CD4-positive, alpha-beta T cell (primary cell): ENCODE data around the gene PPOX. TPM values are rescaled to one million over a fixed set of nuclear protein-coding genes. Genes with fewer than 3 reads are reported as not detected.

ENCODE experiments used
- ATAC-seq: fragments of 200-7000 bp; cut with Tn5 transposase; one replicate; pipeline ENCODE4 v1.10.0; 2022; ENCODE audit warnings: mild to moderate bottlenecking; ENCODE audit not compliant: poor library complexity
- CTCF ChIA-PET: fragments of 350-600 bp; sonication (Branson Sonifier 250); formaldehyde crosslinking; loops from one replicate; lab custom pipeline; 2021; ENCODE audit warnings: antibody characterized with exemption, inconsistent platforms; lab: Charles Lee
- POLR2A ChIA-PET: fragments of 350-600 bp; sonication (Branson Sonifier 250); formaldehyde crosslinking; loops from one replicate; lab custom pipeline; 2021; ENCODE audit warnings: antibody characterized with exemption, inconsistent platforms; lab: Charles Lee
- DNase-seq, 14 experiments: peaks; one replicate each; pipeline ENCODE4 v3.0.0-alpha.2; 2013 to 2020; ENCODE audit warnings: mixed read lengths in 2 of 14
- H3K27ac ChIP-seq, 2 donors: one replicate each; pipeline versions ENCODE4 v1.5.1 to v1.7.0; 2013; ENCODE audit warnings: low read length in 2 of 2, low read depth in 1 of 2, mild to moderate bottlenecking in 1 of 2
- H3K27me3 ChIP-seq, 2 experiments: 1 replicate in 1 of 2; 2 replicates in 1 of 2; pipeline versions ENCODE4 v1.6.1 to v1.7.0; 2013; ENCODE audit warnings: low read length in 2 of 2, control low read depth in 1 of 2, mild to moderate bottlenecking in 1 of 2, moderate library complexity in 1 of 2; ENCODE audit not compliant: insufficient read depth in 2 of 2, control insufficient read depth in 1 of 2
- H3K36me3 ChIP-seq: one replicate; pipeline ENCODE4 v1.6.1; 2013; ENCODE audit warnings: low read length, control low read depth; ENCODE audit not compliant: insufficient read depth
- H3K4me1 ChIP-seq: one replicate; pipeline ENCODE4 v1.6.1; 2013; ENCODE audit warnings: low read length, control low read depth; ENCODE audit not compliant: insufficient read depth
- H3K4me3 ChIP-seq: one replicate; pipeline ENCODE4 v1.5.1; 2013; ENCODE audit warnings: mild to moderate bottlenecking, low read length, moderate library complexity
- H3K9me3 ChIP-seq, 2 experiments: 1 replicate in 1 of 2; 2 replicates in 1 of 2; pipeline versions ENCODE4 v1.6.1 to v1.7.0; 2013; ENCODE audit warnings: low read length in 2 of 2, mild to moderate bottlenecking in 2 of 2, control low read depth in 1 of 2, moderate library complexity in 1 of 2; ENCODE audit not compliant: control insufficient read depth in 1 of 2, insufficient read depth in 1 of 2
- H3K27ac Mint-ChIP-seq: one replicate; pipeline ENCODE4 v1.8.0; 2020; ENCODE audit warnings: mixed read lengths
- H3K27me3 Mint-ChIP-seq: one replicate; pipeline ENCODE4 v1.8.0; 2021; ENCODE audit warnings: mixed read lengths
- H3K36me3 Mint-ChIP-seq: one replicate; pipeline ENCODE4 v1.8.0; 2021; ENCODE audit warnings: low read depth, mixed read lengths
- H3K4me1 Mint-ChIP-seq: one replicate; pipeline ENCODE4 v1.8.0; 2021; ENCODE audit warnings: low read depth, mixed read lengths
- H3K4me3 Mint-ChIP-seq: one replicate; pipeline ENCODE4 v1.8.0; 2020; ENCODE audit warnings: mild to moderate bottlenecking, mixed read lengths
- H3K9me3 Mint-ChIP-seq: one replicate; pipeline ENCODE4 v1.8.0; 2020; ENCODE audit warnings: mixed read lengths
- CTCF ChIP-seq: fragments of 200-600 bp; IDR thresholded peaks from one replicate; pipeline ENCODE4 v1.8.0; 2022; ENCODE audit warnings: antibody characterized with exemption, mild to moderate bottlenecking
- intact Hi-C, 2 experiments: fragments of 100-400 bp; cut with DNase I in 1 of 2; cut with micrococcal nuclease in 1 of 2; formaldehyde crosslinking; loops; one replicate each; pipeline versions ENCODE4 v1.15.1 to v1.9.0; 2023 to 2025; cut with DNase I, micrococcal nuclease
- total RNA-seq, 174 experiments: library from RNA in 2 of 174; stranded (reverse) in 2 of 174; gene quantifications; one replicate each; pipeline ENCODE4 v1.2.3 and lab custom pipeline; 2021 to 2026

The PPOX gene
- total RNA-seq, 2 experiments from 2014 or later: 28.6 to 31.5 TPM

- H3K36me3 ChIP-seq: peaks cover 40% of the 10 kb centered on the region
- Mint-ChIP-seq H3K27ac (no peak overlapping the region), H3K4me1 (peaks cover 53% of the 10 kb centered on the region), H3K4me3 (no peak overlapping the region), H3K27me3 (no peaks in the 10 kb centered on the region), H3K9me3 (no peaks in the 10 kb centered on the region), H3K36me3 (peaks cover 62% of the 10 kb centered on the region)
- POLR2A ChIA-PET: interaction anchor here (0.9 to 3.1 kb wide), 3 partner anchors 12 to 61 kb away, joined by 4 to 35 read pairs (median 5); partner anchors contain the start of genes ARHGAP30, NIT1 and PFDN2
- H3K27ac ChIP-seq: peak overlapping the region in 1 of 2 donors; percentile 20
- H3K4me1 ChIP-seq: peaks cover 49% of the 10 kb centered on the region
- no peak for TF ChIP-seq CTCF
- CTCF ChIA-PET: interaction anchor here (2.3 kb wide), 1 partner anchor 35 kb away, joined by 5 read pairs; the partner anchor contains the start of gene PPOX
- no peaks in the 10 kb centered on the region for H3K27me3 ChIP-seq
- no peak for ATAC-seq
- H3K4me3 ChIP-seq: no peak overlapping the region
- DNase-seq: no peak
- H3K9me3 ChIP-seq: no peaks in the 10 kb centered on the region
- intact Hi-C loops: loop anchor here (5.0 to 10.0 kb wide), 2 partner anchors 37 to 845 kb away; partner anchors contain the start of genes PPOX (in 2 of the 2) and PEX19 (in 1 of the 2)
Measured at GRCh38 chr1:161130266-161130665, 36.0 kb upstream of the PPOX start.

GRCh38 chr1:161131523-161132409 lies 34.5 kb upstream of the PPOX start:
- ChIA-PET POLR2A (interaction anchor here (0.7 to 3.4 kb wide), 15 partner anchors 14 to 1069 kb away, joined by 3 to 37 read pairs (median 6); partner anchors contain the start of genes ARHGAP30, B4GALT3, F11R and KLHDC9), CTCF (interaction anchor here (0.6 to 2.3 kb wide), 5 partner anchors 14 to 34 kb away, joined by 3 to 8 read pairs (median 5); partner anchors contain the start of genes NIT1, PFDN2, PPOX and UFC1)
- no peak overlapping the region for H3K4me3 Mint-ChIP-seq
- no peaks in the 10 kb centered on the region for H3K27me3 ChIP-seq
- peaks cover 48% of the 10 kb centered on the region for H3K36me3 Mint-ChIP-seq
- peaks cover 49% of the 10 kb centered on the region for H3K4me1 ChIP-seq
- intact Hi-C loops: loop anchor here (1.0 to 10.0 kb wide), 6 partner anchors 12 to 847 kb away; partner anchors contain the start of genes PPOX (in 2 of the 2), UFC1 (in 2 of the 2), NIT1 (in 1 of the 2) and PEX19 (in 1 of the 2)
- no peak overlapping the region for H3K27ac Mint-ChIP-seq
- H3K9me3 ChIP-seq: no peaks in the 10 kb centered on the region
- H3K9me3 Mint-ChIP-seq: no peaks in the 10 kb centered on the region
- H3K4me1 Mint-ChIP-seq: peaks cover 49% of the 10 kb centered on the region
- no peaks in the 10 kb centered on the region for H3K27me3 Mint-ChIP-seq
- no peak for TF ChIP-seq CTCF
- DNase-seq: peak in 2 of 14 experiments; percentile 53 to 55
- ATAC-seq: no peak
- peaks cover 30% of the 10 kb centered on the region for H3K36me3 ChIP-seq
- H3K27ac ChIP-seq: peak overlapping the region; percentile 79 to 94
- H3K4me3 ChIP-seq: peak overlapping the region; percentile 98
